Glutamatergic neuron (in vitro differentiated cells): ENCODE results near the gene PSMB11. TPM values are rescaled to one million over a fixed set of nuclear protein-coding genes. Genes with fewer than 3 reads are reported as not detected.

Experiments
- DNase-seq: peaks from one replicate; pipeline ENCODE4 v3.0.0; 2022
- H3K27ac Mint-ChIP-seq: one replicate; pipeline ENCODE4 v1.8.0; 2020; ENCODE audit warnings: mild to moderate bottlenecking, mixed read lengths, inconsistent platforms; ENCODE audit not compliant: unreplicated experiment
- H3K27me3 Mint-ChIP-seq: one replicate; pipeline ENCODE4 v1.8.0; 2020; ENCODE audit warnings: mild to moderate bottlenecking, moderate library complexity, mixed read lengths, inconsistent platforms; ENCODE audit not compliant: unreplicated experiment
- H3K36me3 Mint-ChIP-seq: one replicate; pipeline ENCODE4 v1.8.0; 2020; ENCODE audit warnings: mild to moderate bottlenecking, mixed read lengths, inconsistent platforms; ENCODE audit not compliant: unreplicated experiment
- H3K4me1 Mint-ChIP-seq: one replicate; pipeline ENCODE4 v1.8.0; 2020; ENCODE audit warnings: mild to moderate bottlenecking, low read depth, mixed read lengths, inconsistent platforms; ENCODE audit not compliant: unreplicated experiment
- H3K4me3 Mint-ChIP-seq: one replicate; pipeline ENCODE4 v1.8.0; 2020; ENCODE audit warnings: mild to moderate bottlenecking, mixed read lengths, inconsistent platforms; ENCODE audit not compliant: unreplicated experiment
- H3K9me3 Mint-ChIP-seq: one replicate; pipeline ENCODE4 v1.8.0; 2020; ENCODE audit warnings: mild to moderate bottlenecking, moderate library complexity, mixed read lengths, inconsistent platforms; ENCODE audit not compliant: unreplicated experiment
- CTCF ChIP-seq: fragments of 200-600 bp; sonication (generic); IDR thresholded peaks from one replicate; pipeline ENCODE4 v1.5.0; 2021; ENCODE audit not compliant: partially characterized antibody, unreplicated experiment
- total RNA-seq: library from RNA; stranded (reverse); fragmentation: NEBNext Ultra II Directional; extraction: Animal tissue kit (Norgen Biotek cat#: 25700); gene quantifications from one replicate; pipeline ENCODE4 v1.2.1, GENCODE V29; 2021; ENCODE audit not compliant: unreplicated experiment

PSMB11 gene
- total RNA-seq, 1 donor from 2014 or later: not detected

- Mint-ChIP-seq H3K36me3 (no peaks in the 10 kb centered on the region), H3K4me1 (peaks cover 5% of the 10 kb centered on the region), H3K9me3 (peaks cover 4% of the 10 kb centered on the region), H3K4me3 (no peak overlapping the region), H3K27ac (no peak overlapping the region), H3K27me3 (peaks cover 13% of the 10 kb centered on the region)
- DNase-seq: no peak
- TF ChIP-seq CTCF: no peak
Observed at GRCh38 chr14:23041729-23042128, 283 bp upstream of the PSMB11 start.

GRCh38 chr14:23043145-23043544 is 1.1 kb downstream of the PSMB11 start:
- Mint-ChIP-seq H3K27me3 (peaks cover 15% of the 10 kb centered on the region), H3K4me3 (peak overlapping the region; percentile 3), H3K9me3 (peaks cover 8% of the 10 kb centered on the region), H3K36me3 (peaks cover 6% of the 10 kb centered on the region), H3K4me1 (peaks cover 11% of the 10 kb centered on the region), H3K27ac (no peak overlapping the region)
- TF ChIP-seq CTCF: no peak
- DNase-seq: no peak

GRCh38 chr14:23043754-23044153 is 1.7 kb downstream of the PSMB11 start:
- Mint-ChIP-seq H3K4me3 (no peak overlapping the region), H3K4me1 (peaks cover 11% of the 10 kb centered on the region), H3K36me3 (peaks cover 6% of the 10 kb centered on the region), H3K9me3 (peaks cover 8% of the 10 kb centered on the region), H3K27ac (no peak overlapping the region), H3K27me3 (peaks cover 15% of the 10 kb centered on the region)
- DNase-seq: no peak
- TF ChIP-seq CTCF: no peak

- DNase-seq: no peak
- Mint-ChIP-seq H3K4me3 (no peak overlapping the region), H3K27ac (no peak overlapping the region), H3K4me1 (peaks cover 11% of the 10 kb centered on the region), H3K36me3 (peaks cover 6% of the 10 kb centered on the region), H3K27me3 (peaks cover 11% of the 10 kb centered on the region), H3K9me3 (peaks cover 8% of the 10 kb centered on the region)
- no peak for TF ChIP-seq CTCF
Observed at GRCh38 chr14:23044840-23045239, 2.8 kb downstream of the PSMB11 start.

- Mint-ChIP-seq H3K27me3 (peaks cover 12% of the 10 kb centered on the region), H3K36me3 (peaks cover 6% of the 10 kb centered on the region), H3K4me1 (peaks cover 11% of the 10 kb centered on the region), H3K4me3 (no peak overlapping the region), H3K27ac (no peak overlapping the region), H3K9me3 (peaks cover 8% of the 10 kb centered on the region)
- DNase-seq: no peak
- no peak for TF ChIP-seq CTCF
Observed at GRCh38 chr14:23045419-23046357, 3.7 kb downstream of the PSMB11 start.
